Measurements from ENCODE around the gene CTTNBP2NL.

The CTTNBP2NL gene

GRCh38 chr1:112395821-112396652, at the start of gene CTTNBP2NL:
CTTNBP2NL (plus strand) TSS chr1:112396214; CDS start chr1:112416166, 19,952 bp downstream.
- Mint-ChIP-seq H3K36me3 (ENCODE audit: low read depth) (no peaks in the 10 kb centered on the region), H3K27me3 (ENCODE audit: low read depth) (no peaks in the 10 kb centered on the region), H3K27ac (peak within 1 kb of the TSS; percentile 95 to 98 (median 97)), H3K4me1 (peaks cover 53% of the 10 kb centered on the region), H3K4me3 (peak within 1 kb of the TSS; percentile 99 to 100 (median 100)), H3K9me3 (no peaks in the 10 kb centered on the region)
- TF ChIP-seq CTCF (IDR thresholded peaks at IDR 0.05; ENCODE audit: unreplicated experiment in 3 of 3) = no peak

- no peak overlapping the region for H3K27ac Mint-ChIP-seq
- peaks cover 16% of the 10 kb centered on the region for H3K9me3 Mint-ChIP-seq
- no peak for TF ChIP-seq CTCF (IDR thresholded peaks at IDR 0.05; ENCODE audit: unreplicated experiment in 3 of 3)
- peaks cover 4% of the 10 kb centered on the region for H3K36me3 Mint-ChIP-seq (ENCODE audit: low read depth)
- H3K4me3 Mint-ChIP-seq = no peak overlapping the region
- H3K4me1 Mint-ChIP-seq = no peaks in the 10 kb centered on the region
- peaks cover 21% of the 10 kb centered on the region for H3K27me3 Mint-ChIP-seq (ENCODE audit: low read depth)
Measured at GRCh38 chr1:112346801-112347350, 49.1 kb upstream of the CTTNBP2NL start.

- Mint-ChIP-seq H3K36me3 (ENCODE audit: low read depth) (no peaks in the 10 kb centered on the region), H3K27ac (no peak overlapping the region), H3K4me1 (peaks cover 12% of the 10 kb centered on the region), H3K9me3 (peaks cover 3% of the 10 kb centered on the region), H3K27me3 (ENCODE audit: low read depth) (peaks cover 34% of the 10 kb centered on the region), H3K4me3 (no peak overlapping the region)
- no peak for TF ChIP-seq CTCF (IDR thresholded peaks at IDR 0.05; ENCODE audit: unreplicated experiment in 3 of 3)
Measured at GRCh38 chr1:112356765-112357164, 39.2 kb upstream of the CTTNBP2NL start.

- Mint-ChIP-seq H3K27me3 (ENCODE audit: low read depth) (peaks cover 38% of the 10 kb centered on the region), H3K4me3 (no peak overlapping the region), H3K9me3 (no peaks in the 10 kb centered on the region), H3K27ac (no peak overlapping the region), H3K4me1 (peaks cover 12% of the 10 kb centered on the region), H3K36me3 (ENCODE audit: low read depth) (no peaks in the 10 kb centered on the region)
- no peak for TF ChIP-seq CTCF (IDR thresholded peaks at IDR 0.05; ENCODE audit: unreplicated experiment in 3 of 3)
Measured at GRCh38 chr1:112357467-112357866, 38.5 kb upstream of the CTTNBP2NL start.

- no peaks in the 10 kb centered on the region for H3K9me3 Mint-ChIP-seq
- peaks cover 12% of the 10 kb centered on the region for H3K4me1 Mint-ChIP-seq
- no peak for TF ChIP-seq CTCF (IDR thresholded peaks at IDR 0.05; ENCODE audit: unreplicated experiment in 3 of 3)
- no peak overlapping the region for H3K27ac Mint-ChIP-seq
- no peaks in the 10 kb centered on the region for H3K36me3 Mint-ChIP-seq (ENCODE audit: low read depth)
- H3K4me3 Mint-ChIP-seq = no peak overlapping the region
- H3K27me3 Mint-ChIP-seq (ENCODE audit: low read depth) = peaks cover 42% of the 10 kb centered on the region
Measured at GRCh38 chr1:112358061-112358770, 37.8 kb upstream of the CTTNBP2NL start.

Measured in nephron (organoid).